GM06990 (cell line): ENCODE data around the gene TP63.
"Not testable (repeated sequence)": the region's sequence is repeated elsewhere in the genome, so short reads cannot be mapped to it uniquely, and the experiment has no call there.

ENCODE experiments used
- DNase-seq: peaks from one replicate; pipeline ENCODE4 v3.0.0-alpha.2; 2011; ENCODE audit not compliant: insufficient read length; ENCODE audit errors: extremely low read depth
- H3K27me3 ChIP-seq: replicated peaks from 2 replicates; pipeline ENCODE4 v1.6.0; 2011; ENCODE audit warnings: low read length; ENCODE audit not compliant: control insufficient read depth, insufficient read depth
- H3K36me3 ChIP-seq: 2 replicates; pipeline ENCODE4 v1.5.1; 2011; ENCODE audit warnings: low read length; ENCODE audit not compliant: control insufficient read depth, insufficient read depth
- H3K4me3 ChIP-seq: replicated peaks from 2 replicates; pipeline ENCODE4 v1.5.1; 2011; ENCODE audit warnings: low read depth, mild to moderate bottlenecking, control low read depth, low read length
- CTCF ChIP-seq: IDR thresholded peaks from 2 replicates; pipeline ENCODE4 v1.5.1; 2011; ENCODE audit warnings: low read length, control low read depth, mild to moderate bottlenecking, inconsistent platforms; ENCODE audit not compliant: insufficient read depth, poor library complexity, severe bottlenecking

Gene TP63

GRCh38 chr3:189588475-189589178, 42.6 kb upstream of the TP63 start:
- TF ChIP-seq CTCF, result no peak
- no peak for DNase-seq
- Histone ChIP-seq H3K36me3 (no peaks in the 10 kb centered on the region), H3K4me3 (no peak overlapping the region), H3K27me3 (no peaks in the 10 kb centered on the region)

GRCh38 chr3:189589179-189589569, 42.0 kb upstream of the TP63 start:
- Histone ChIP-seq H3K4me3 (no peak overlapping the region), H3K27me3 (no peaks in the 10 kb centered on the region), H3K36me3 (no peaks in the 10 kb centered on the region)
- DNase-seq, result no peak
- no peak for TF ChIP-seq CTCF

- H3K27me3 ChIP-seq, result no peaks in the 10 kb centered on the region
- H3K36me3 ChIP-seq, result no peaks in the 10 kb centered on the region
- no peak for TF ChIP-seq CTCF
- no peak for DNase-seq
- H3K4me3 ChIP-seq, result no peak overlapping the region
Observed at GRCh38 chr3:189590223-189590622, 41.0 kb upstream of the TP63 start.

GRCh38 chr3:189593581-189593980, 37.6 kb upstream of the TP63 start:
- no peaks in the 10 kb centered on the region for H3K27me3 ChIP-seq
- TF ChIP-seq CTCF, result no peak
- no peaks in the 10 kb centered on the region for H3K36me3 ChIP-seq
- no peak for DNase-seq
- no peak overlapping the region for H3K4me3 ChIP-seq

- H3K4me3 ChIP-seq, DNase-seq, H3K27me3 ChIP-seq, H3K36me3 ChIP-seq: not testable (repeated sequence)
Observed at GRCh38 chr3:189596078-189596979, 34.9 kb upstream of the TP63 start.

- TF ChIP-seq CTCF, result no peak
- no peak for DNase-seq
- Histone ChIP-seq H3K4me3 (no peak overlapping the region), H3K27me3 (no peaks in the 10 kb centered on the region), H3K36me3 (no peaks in the 10 kb centered on the region)
Observed at GRCh38 chr3:189597918-189598317, 33.3 kb upstream of the TP63 start.
